ENCODE data around the gene APOBEC3G. TPM values are rescaled to one million over a fixed set of nuclear protein-coding genes. Genes with fewer than 3 reads are reported as not detected.
"Not testable (repeated sequence)": the region's sequence is repeated elsewhere in the genome, so short reads cannot be mapped to it uniquely, and the experiment has no call there.

The APOBEC3G gene
- total and polyA plus RNA-seq, 10 of the 15 experiments (the other 5 are each of a cell fraction or from before 2014, with no cell fraction given): 103 to 232 (median 152) TPM

DNA sequence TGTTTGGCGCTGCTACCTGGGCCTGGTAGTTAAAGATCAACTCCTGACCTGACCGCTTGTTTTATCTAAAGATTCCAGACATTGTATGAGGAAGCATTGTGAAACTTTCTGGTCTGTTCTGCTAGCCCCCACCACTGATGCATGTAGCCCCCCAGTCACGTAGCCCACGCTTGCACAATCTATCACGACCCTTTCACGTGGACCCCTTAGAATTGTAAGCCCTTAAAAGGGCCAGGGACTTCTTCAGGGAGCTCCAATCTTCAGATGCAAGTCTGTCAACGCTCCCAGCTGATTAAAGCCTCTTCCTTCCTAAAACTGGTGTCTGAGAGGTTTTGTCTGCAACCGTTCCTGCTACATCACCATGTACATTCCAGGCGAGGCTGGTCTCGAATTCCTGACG lies 21.4 kb upstream of the APOBEC3G start:
- no peaks in the 10 kb centered on the region for H3K36me3 ChIP-seq (ENCODE audit: control insufficient read depth in 2 of 2, insufficient read depth in 2 of 2, low read length in 1 of 2)
- no peak overlapping the region for H3K27ac ChIP-seq (ENCODE audit: control insufficient read depth, insufficient read depth)
- FAIRE-seq: no peak
- no peak overlapping the region for H2AFZ ChIP-seq (ENCODE audit: control insufficient read depth, low read depth, low read length)
- SMC1A ChIA-PET (ENCODE audit: uncharacterized antibody, unreplicated experiment): no interaction called here
- WGBS (ENCODE audit: insufficient coverage, insufficient replicate concordance, low lambda C conversion rate, missing lambda C conversion rate): 88% methylated on average over 11 of the region's 11 CpGs
- TF ChIP-seq EZH2 (IDR thresholded peaks at IDR 0.05; ENCODE audit: borderline replicate concordance, control insufficient read depth, low read depth, low read length): no peak
- no peak for TF ChIP-seq ZNF217 (IDR thresholded peaks at IDR 0.05)
- no peak for TF ChIP-seq HDGF (IDR thresholded peaks at IDR 0.05)
- no peak for TF ChIP-seq TCF12 (IDR thresholded peaks at IDR 0.05; ENCODE audit: low read depth, low read length)
- no TSS peak for BruUV-seq (replicated peaks)
- H3K4me2 ChIP-seq (ENCODE audit: control insufficient read depth, insufficient read depth): no peak overlapping the region
- no peak for DNase-seq (ENCODE audit: low read depth, low spot score)
- POLR2A ChIA-PET: no interaction called here
- in situ Hi-C loops (cut with MboI) (no loop called here), intact Hi-C loops (cut with micrococcal nuclease; ENCODE audit: unreplicated experiment) (no loop called here)
- CTCF ChIA-PET: no interaction called here
- H3K9ac ChIP-seq (ENCODE audit: control insufficient read depth, insufficient read depth, low read length): no peak overlapping the region
- no peaks in the 10 kb centered on the region for H3K79me2 ChIP-seq (ENCODE audit: control insufficient read depth, insufficient read depth, low read length)
- RAD21 ChIA-PET (ENCODE audit: unreplicated experiment): no interaction called here
- no peaks in the 10 kb centered on the region for H4K20me1 ChIP-seq (ENCODE audit: control insufficient read depth, insufficient read depth)
- H3K9me3 ChIP-seq (replicated peaks; ENCODE audit: control insufficient read depth, insufficient read depth, low read length): peaks cover 5% of the 10 kb centered on the region; the same call in 1 of the 3 replicates
- ATAC-seq: no peak
- H3K4me3 ChIP-seq: no peak overlapping the region
- H3K27me3 ChIP-seq (replicated peaks in 1 of 2; ENCODE audit: control insufficient read depth in 2 of 2, insufficient read depth in 2 of 2, low read length in 1 of 2): no peaks in the 10 kb centered on the region
- peaks cover 6% of the 10 kb centered on the region for H3K4me1 ChIP-seq (ENCODE audit: control insufficient read depth, insufficient read depth, low read length)

GRCh38 chr22:39061290-39061689 lies 15.8 kb upstream of the APOBEC3G start:
- BruUV-seq (replicated peaks); RAD21 ChIA-PET (ENCODE audit: unreplicated experiment); H3K79me2 ChIP-seq (ENCODE audit: control insufficient read depth, insufficient read depth, low read length); in situ Hi-C loops (cut with MboI); intact Hi-C loops (cut with micrococcal nuclease; ENCODE audit: unreplicated experiment); H3K9ac ChIP-seq (ENCODE audit: control insufficient read depth, insufficient read depth, low read length); H3K4me3 ChIP-seq; SMC1A ChIA-PET (ENCODE audit: uncharacterized antibody, unreplicated experiment); H3K9me3 ChIP-seq (replicated peaks; ENCODE audit: control insufficient read depth, insufficient read depth, low read length); FAIRE-seq; H3K27me3 ChIP-seq (replicated peaks in 1 of 2; ENCODE audit: control insufficient read depth in 2 of 2, insufficient read depth in 2 of 2, low read length in 1 of 2); ATAC-seq; DNase-seq (ENCODE audit: low read depth, low spot score); H3K36me3 ChIP-seq (ENCODE audit: control insufficient read depth in 2 of 2, insufficient read depth in 2 of 2, low read length in 1 of 2); H4K20me1 ChIP-seq (ENCODE audit: control insufficient read depth, insufficient read depth); CTCF ChIA-PET: not testable (repeated sequence)
- H3K4me2 ChIP-seq (ENCODE audit: control insufficient read depth, insufficient read depth): peak overlapping the region; percentile 1; the same call in 1 of the 2 replicates
- POLR2A ChIA-PET: interaction anchor here (0.6 kb wide), 1 partner anchor 38 kb away, joined by 4 read pairs; no protein-coding TSS in a partner anchor
- H3K4me1 ChIP-seq (ENCODE audit: control insufficient read depth, insufficient read depth, low read length): peaks cover 27% of the 10 kb centered on the region
- 84% methylated on average over 6 of the region's 6 CpGs for WGBS (ENCODE audit: insufficient coverage, insufficient replicate concordance, low lambda C conversion rate, missing lambda C conversion rate)
- peak overlapping the region; percentile 4; the same call in 1 of the 2 replicates for H3K27ac ChIP-seq (ENCODE audit: control insufficient read depth, insufficient read depth)
- H2AFZ ChIP-seq (ENCODE audit: control insufficient read depth, low read depth, low read length): peak overlapping the region; percentile 20

- BruUV-seq (replicated peaks); intact Hi-C loops (cut with micrococcal nuclease; ENCODE audit: unreplicated experiment): not testable (repeated sequence)
Measured at GRCh38 chr22:39061951-39062350, 15.1 kb upstream of the APOBEC3G start.

More at GRCh38 chr22:39061951-39062350, 15.1 kb upstream of the APOBEC3G start:
- H3K4me3 ChIP-seq; CTCF ChIA-PET; RAD21 ChIA-PET (ENCODE audit: unreplicated experiment); H3K4me2 ChIP-seq (ENCODE audit: control insufficient read depth, insufficient read depth); ATAC-seq; in situ Hi-C loops (cut with MboI); H4K20me1 ChIP-seq (ENCODE audit: control insufficient read depth, insufficient read depth); H3K9me3 ChIP-seq (replicated peaks; ENCODE audit: control insufficient read depth, insufficient read depth, low read length); DNase-seq (ENCODE audit: low read depth, low spot score); H2AFZ ChIP-seq (ENCODE audit: control insufficient read depth, low read depth, low read length); FAIRE-seq; H3K79me2 ChIP-seq (ENCODE audit: control insufficient read depth, insufficient read depth, low read length); H3K36me3 ChIP-seq (ENCODE audit: control insufficient read depth in 2 of 2, insufficient read depth in 2 of 2, low read length in 1 of 2); H3K27me3 ChIP-seq (replicated peaks in 1 of 2; ENCODE audit: control insufficient read depth in 2 of 2, insufficient read depth in 2 of 2, low read length in 1 of 2); H3K27ac ChIP-seq (ENCODE audit: control insufficient read depth, insufficient read depth); H3K9ac ChIP-seq (ENCODE audit: control insufficient read depth, insufficient read depth, low read length); SMC1A ChIA-PET (ENCODE audit: uncharacterized antibody, unreplicated experiment): not testable (repeated sequence)
- WGBS (ENCODE audit: insufficient coverage, insufficient replicate concordance, low lambda C conversion rate, missing lambda C conversion rate): 92% methylated on average over 10 of the region's 10 CpGs
- peaks cover 27% of the 10 kb centered on the region for H3K4me1 ChIP-seq (ENCODE audit: control insufficient read depth, insufficient read depth, low read length)
- POLR2A ChIA-PET: interaction anchor here (0.6 kb wide), 1 partner anchor 37 kb away, joined by 4 read pairs; no protein-coding TSS in a partner anchor
